ENCODE data around the gene IRX4.

DNA sequence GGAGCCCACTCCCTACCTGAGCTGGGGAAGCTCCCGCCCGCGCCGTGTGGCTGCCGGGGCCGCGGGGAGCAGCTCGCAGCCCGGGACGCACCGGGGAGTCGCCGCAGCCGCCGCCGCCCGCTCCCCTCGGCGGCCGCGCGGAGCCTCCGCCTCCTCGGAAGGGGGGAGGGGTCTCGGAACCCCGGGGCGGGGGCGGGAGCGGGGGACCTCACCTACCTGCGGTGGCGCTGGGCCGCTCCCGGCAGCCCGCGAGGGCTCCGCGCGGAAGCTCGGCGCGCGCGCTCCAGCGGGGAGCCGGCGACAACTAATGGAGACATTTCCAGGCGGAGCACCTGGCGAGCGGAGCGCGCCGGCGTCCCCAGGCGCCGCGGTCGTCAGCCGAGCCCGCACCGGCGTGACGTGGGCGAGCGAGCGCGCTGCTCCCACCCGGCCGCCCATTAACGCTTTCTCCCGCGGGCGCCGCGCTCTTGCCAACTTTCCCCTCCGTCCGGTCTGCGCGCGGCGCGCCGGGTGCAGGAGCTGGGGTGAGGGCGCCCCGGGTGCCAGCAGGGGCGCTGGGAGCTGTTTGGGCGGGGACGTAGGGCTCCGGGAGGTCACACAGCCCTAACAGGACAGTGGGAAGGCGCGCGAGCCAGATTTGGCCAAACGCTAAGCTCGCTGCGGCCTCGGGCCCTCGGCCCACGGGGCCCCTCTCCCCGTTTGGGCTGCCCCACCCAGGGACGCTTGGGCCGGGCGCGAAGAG, 4.3 kb upstream of the IRX4 start:
- no peak for TF ChIP-seq ZNF8 (CRISPR knock-in tag; IDR thresholded peaks at IDR 0.05)
- no peak for TF ChIP-seq ZC3H10 (CRISPR knock-in tag; IDR thresholded peaks at IDR 0.05)
- no peak for TF ChIP-seq ESRRG (CRISPR knock-in tag; IDR thresholded peaks at IDR 0.05)
- TF ChIP-seq TCF4 (CRISPR knock-in tag; IDR thresholded peaks at IDR 0.05; ENCODE audit: borderline replicate concordance): no peak
- TF ChIP-seq, protein P1, sequence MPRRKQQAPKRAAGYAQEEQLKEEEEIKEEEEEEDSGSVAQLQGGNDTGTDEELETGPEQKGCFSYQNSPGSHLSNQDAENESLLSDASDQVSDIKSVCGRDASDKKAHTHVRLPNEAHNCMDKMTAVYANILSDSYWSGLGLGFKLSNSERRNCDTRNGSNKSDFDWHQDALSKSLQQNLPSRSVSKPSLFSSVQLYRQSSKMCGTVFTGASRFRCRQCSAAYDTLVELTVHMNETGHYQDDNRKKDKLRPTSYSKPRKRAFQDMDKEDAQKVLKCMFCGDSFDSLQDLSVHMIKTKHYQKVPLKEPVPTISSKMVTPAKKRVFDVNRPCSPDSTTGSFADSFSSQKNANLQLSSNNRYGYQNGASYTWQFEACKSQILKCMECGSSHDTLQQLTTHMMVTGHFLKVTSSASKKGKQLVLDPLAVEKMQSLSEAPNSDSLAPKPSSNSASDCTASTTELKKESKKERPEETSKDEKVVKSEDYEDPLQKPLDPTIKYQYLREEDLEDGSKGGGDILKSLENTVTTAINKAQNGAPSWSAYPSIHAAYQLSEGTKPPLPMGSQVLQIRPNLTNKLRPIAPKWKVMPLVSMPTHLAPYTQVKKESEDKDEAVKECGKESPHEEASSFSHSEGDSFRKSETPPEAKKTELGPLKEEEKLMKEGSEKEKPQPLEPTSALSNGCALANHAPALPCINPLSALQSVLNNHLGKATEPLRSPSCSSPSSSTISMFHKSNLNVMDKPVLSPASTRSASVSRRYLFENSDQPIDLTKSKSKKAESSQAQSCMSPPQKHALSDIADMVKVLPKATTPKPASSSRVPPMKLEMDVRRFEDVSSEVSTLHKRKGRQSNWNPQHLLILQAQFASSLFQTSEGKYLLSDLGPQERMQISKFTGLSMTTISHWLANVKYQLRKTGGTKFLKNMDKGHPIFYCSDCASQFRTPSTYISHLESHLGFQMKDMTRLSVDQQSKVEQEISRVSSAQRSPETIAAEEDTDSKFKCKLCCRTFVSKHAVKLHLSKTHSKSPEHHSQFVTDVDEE (CRISPR knock-in tag; IDR thresholded peaks at IDR 0.05): no peak
- TF ChIP-seq, protein P2, sequence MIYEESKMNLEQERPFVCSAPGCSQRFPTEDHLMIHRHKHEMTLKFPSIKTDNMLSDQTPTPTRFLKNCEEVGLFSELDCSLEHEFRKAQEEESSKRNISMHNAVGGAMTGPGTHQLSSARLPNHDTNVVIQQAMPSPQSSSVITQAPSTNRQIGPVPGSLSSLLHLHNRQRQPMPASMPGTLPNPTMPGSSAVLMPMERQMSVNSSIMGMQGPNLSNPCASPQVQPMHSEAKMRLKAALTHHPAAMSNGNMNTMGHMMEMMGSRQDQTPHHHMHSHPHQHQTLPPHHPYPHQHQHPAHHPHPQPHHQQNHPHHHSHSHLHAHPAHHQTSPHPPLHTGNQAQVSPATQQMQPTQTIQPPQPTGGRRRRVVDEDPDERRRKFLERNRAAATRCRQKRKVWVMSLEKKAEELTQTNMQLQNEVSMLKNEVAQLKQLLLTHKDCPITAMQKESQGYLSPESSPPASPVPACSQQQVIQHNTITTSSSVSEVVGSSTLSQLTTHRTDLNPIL (CRISPR knock-in tag; IDR thresholded peaks at IDR 0.05; ENCODE audit: low read depth): no peak
- no peak for TF ChIP-seq ZNF565 (CRISPR knock-in tag; conservative IDR thresholded peaks at IDR 0.05; ENCODE audit: low read depth)
- TF ChIP-seq, protein P3, sequence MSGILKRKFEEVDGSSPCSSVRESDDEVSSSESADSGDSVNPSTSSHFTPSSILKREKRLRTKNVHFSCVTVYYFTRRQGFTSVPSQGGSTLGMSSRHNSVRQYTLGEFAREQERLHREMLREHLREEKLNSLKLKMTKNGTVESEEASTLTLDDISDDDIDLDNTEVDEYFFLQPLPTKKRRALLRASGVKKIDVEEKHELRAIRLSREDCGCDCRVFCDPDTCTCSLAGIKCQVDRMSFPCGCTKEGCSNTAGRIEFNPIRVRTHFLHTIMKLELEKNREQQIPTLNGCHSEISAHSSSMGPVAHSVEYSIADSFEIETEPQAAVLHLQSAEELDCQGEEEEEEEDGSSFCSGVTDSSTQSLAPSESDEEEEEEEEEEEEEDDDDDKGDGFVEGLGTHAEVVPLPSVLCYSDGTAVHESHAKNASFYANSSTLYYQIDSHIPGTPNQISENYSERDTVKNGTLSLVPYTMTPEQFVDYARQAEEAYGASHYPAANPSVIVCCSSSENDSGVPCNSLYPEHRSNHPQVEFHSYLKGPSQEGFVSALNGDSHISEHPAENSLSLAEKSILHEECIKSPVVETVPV (CRISPR knock-in tag; IDR thresholded peaks at IDR 0.05): no peak
- no peak for TF ChIP-seq ARNTL (CRISPR knock-in tag; IDR thresholded peaks at IDR 0.05; ENCODE audit: borderline replicate concordance, low read depth)
- TF ChIP-seq, protein P4, sequence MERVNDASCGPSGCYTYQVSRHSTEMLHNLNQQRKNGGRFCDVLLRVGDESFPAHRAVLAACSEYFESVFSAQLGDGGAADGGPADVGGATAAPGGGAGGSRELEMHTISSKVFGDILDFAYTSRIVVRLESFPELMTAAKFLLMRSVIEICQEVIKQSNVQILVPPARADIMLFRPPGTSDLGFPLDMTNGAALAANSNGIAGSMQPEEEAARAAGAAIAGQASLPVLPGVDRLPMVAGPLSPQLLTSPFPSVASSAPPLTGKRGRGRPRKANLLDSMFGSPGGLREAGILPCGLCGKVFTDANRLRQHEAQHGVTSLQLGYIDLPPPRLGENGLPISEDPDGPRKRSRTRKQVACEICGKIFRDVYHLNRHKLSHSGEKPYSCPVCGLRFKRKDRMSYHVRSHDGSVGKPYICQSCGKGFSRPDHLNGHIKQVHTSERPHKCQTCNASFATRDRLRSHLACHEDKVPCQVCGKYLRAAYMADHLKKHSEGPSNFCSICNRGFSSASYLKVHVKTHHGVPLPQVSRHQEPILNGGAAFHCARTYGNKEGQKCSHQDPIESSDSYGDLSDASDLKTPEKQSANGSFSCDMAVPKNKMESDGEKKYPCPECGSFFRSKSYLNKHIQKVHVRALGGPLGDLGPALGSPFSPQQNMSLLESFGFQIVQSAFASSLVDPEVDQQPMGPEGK (CRISPR knock-in tag; IDR thresholded peaks at IDR 0.05; ENCODE audit: borderline replicate concordance): no peak
